ENCODE measurements around the gene NRG3. TPM values are rescaled to one million over a fixed set of nuclear protein-coding genes. Genes with fewer than 3 reads are reported as not detected.

Gene NRG3
- total RNA-seq, 2 experiments from 2014 or later: not detected

GRCh38 chr10:82938331-82938730 is 1063.3 kb downstream of the NRG3 start:
- no peak overlapping the region for H3K27ac ChIP-seq (ENCODE audit: low read depth in 1 of 2, low read length in 2 of 2)
- H3K36me3 ChIP-seq (ENCODE audit: insufficient read depth, low read length): no peaks in the 10 kb centered on the region
- ChIA-PET POLR2A (no interaction called here), CTCF (no interaction called here)
- no peak overlapping the region for H3K27ac Mint-ChIP-seq
- TF ChIP-seq CTCF (IDR thresholded peaks at IDR 0.05): no peak
- H3K27me3 ChIP-seq (ENCODE audit: control insufficient read depth in 1 of 2, insufficient read depth in 2 of 2, low read length in 2 of 2): no peaks in the 10 kb centered on the region
- intact Hi-C loops (cut with DNase I, micrococcal nuclease): no loop called here
- H3K4me1 ChIP-seq (ENCODE audit: insufficient read depth, low read length): no peaks in the 10 kb centered on the region
- no peaks in the 10 kb centered on the region for H3K4me1 Mint-ChIP-seq (ENCODE audit: low read depth)
- no peak overlapping the region for H3K4me3 ChIP-seq (ENCODE audit: low read length)
- H3K9me3 ChIP-seq (ENCODE audit: control insufficient read depth in 1 of 2, insufficient read depth in 1 of 2, low read length in 2 of 2): peaks cover 0 to 8% of the 10 kb centered on the region in 2 experiments
- no peak overlapping the region for H3K4me3 Mint-ChIP-seq
- no peaks in the 10 kb centered on the region for H3K9me3 Mint-ChIP-seq
- DNase-seq: no peak
- H3K27me3 Mint-ChIP-seq: no peaks in the 10 kb centered on the region
- no peaks in the 10 kb centered on the region for H3K36me3 Mint-ChIP-seq (ENCODE audit: low read depth)
- ATAC-seq (ENCODE audit: poor library complexity): no peak

- Mint-ChIP-seq H3K27ac (no peak overlapping the region), H3K36me3 (ENCODE audit: low read depth) (no peaks in the 10 kb centered on the region), H3K4me3 (no peak overlapping the region), H3K27me3 (no peaks in the 10 kb centered on the region), H3K9me3 (no peaks in the 10 kb centered on the region), H3K4me1 (ENCODE audit: low read depth) (no peaks in the 10 kb centered on the region)
- intact Hi-C loops (cut with DNase I, micrococcal nuclease): no loop called here
- Histone ChIP-seq H3K27me3 (ENCODE audit: control insufficient read depth in 1 of 2, insufficient read depth in 2 of 2, low read length in 2 of 2) (no peaks in the 10 kb centered on the region), H3K36me3 (ENCODE audit: insufficient read depth, low read length) (no peaks in the 10 kb centered on the region), H3K4me3 (ENCODE audit: low read length) (no peak overlapping the region), H3K4me1 (ENCODE audit: insufficient read depth, low read length) (no peaks in the 10 kb centered on the region), H3K27ac (ENCODE audit: low read depth in 1 of 2, low read length in 2 of 2) (no peak overlapping the region), H3K9me3 (ENCODE audit: control insufficient read depth in 1 of 2, insufficient read depth in 1 of 2, low read length in 2 of 2) (peaks cover 0 to 11% of the 10 kb centered on the region in 2 experiments)
- ATAC-seq (ENCODE audit: poor library complexity) (no peak), DNase-seq (no peak)
- no peak for TF ChIP-seq CTCF (IDR thresholded peaks at IDR 0.05)
- POLR2A ChIA-PET: no interaction called here
- CTCF ChIA-PET: no interaction called here
Measured at GRCh38 chr10:82942286-82943099, 1067.5 kb downstream of the NRG3 start.

GRCh38 chr10:82943142-82943541 is 1068.1 kb downstream of the NRG3 start:
- Mint-ChIP-seq H3K4me1 (ENCODE audit: low read depth) (no peaks in the 10 kb centered on the region), H3K27me3 (no peaks in the 10 kb centered on the region), H3K36me3 (ENCODE audit: low read depth) (no peaks in the 10 kb centered on the region), H3K9me3 (no peaks in the 10 kb centered on the region), H3K27ac (no peak overlapping the region), H3K4me3 (no peak overlapping the region)
- intact Hi-C loops (cut with DNase I, micrococcal nuclease): no loop called here
- no peaks in the 10 kb centered on the region for H3K4me1 ChIP-seq (ENCODE audit: insufficient read depth, low read length)
- no peak for TF ChIP-seq CTCF (IDR thresholded peaks at IDR 0.05)
- CTCF ChIA-PET: no interaction called here
- H3K27ac ChIP-seq (ENCODE audit: low read depth in 1 of 2, low read length in 2 of 2): no peak overlapping the region
- ATAC-seq (ENCODE audit: poor library complexity) (no peak), DNase-seq (no peak)
- peaks cover 0 to 11% of the 10 kb centered on the region in 2 experiments for H3K9me3 ChIP-seq (ENCODE audit: control insufficient read depth in 1 of 2, insufficient read depth in 1 of 2, low read length in 2 of 2)
- no peaks in the 10 kb centered on the region for H3K27me3 ChIP-seq (ENCODE audit: control insufficient read depth in 1 of 2, insufficient read depth in 2 of 2, low read length in 2 of 2)
- no peaks in the 10 kb centered on the region for H3K36me3 ChIP-seq (ENCODE audit: insufficient read depth, low read length)
- H3K4me3 ChIP-seq (ENCODE audit: low read length): no peak overlapping the region
- POLR2A ChIA-PET: no interaction called here
